ENCODE results near the gene UBE2U. TPM values are rescaled to one million over a fixed set of nuclear protein-coding genes. Genes with fewer than 3 reads are reported as not detected.

Gene UBE2U
- total RNA-seq, 1 experiment from 2014 or later = not detected

GRCh38 chr1:64155278-64155677 is 48.1 kb upstream of the UBE2U start (continued):
- TF ChIP-seq, protein P1, sequence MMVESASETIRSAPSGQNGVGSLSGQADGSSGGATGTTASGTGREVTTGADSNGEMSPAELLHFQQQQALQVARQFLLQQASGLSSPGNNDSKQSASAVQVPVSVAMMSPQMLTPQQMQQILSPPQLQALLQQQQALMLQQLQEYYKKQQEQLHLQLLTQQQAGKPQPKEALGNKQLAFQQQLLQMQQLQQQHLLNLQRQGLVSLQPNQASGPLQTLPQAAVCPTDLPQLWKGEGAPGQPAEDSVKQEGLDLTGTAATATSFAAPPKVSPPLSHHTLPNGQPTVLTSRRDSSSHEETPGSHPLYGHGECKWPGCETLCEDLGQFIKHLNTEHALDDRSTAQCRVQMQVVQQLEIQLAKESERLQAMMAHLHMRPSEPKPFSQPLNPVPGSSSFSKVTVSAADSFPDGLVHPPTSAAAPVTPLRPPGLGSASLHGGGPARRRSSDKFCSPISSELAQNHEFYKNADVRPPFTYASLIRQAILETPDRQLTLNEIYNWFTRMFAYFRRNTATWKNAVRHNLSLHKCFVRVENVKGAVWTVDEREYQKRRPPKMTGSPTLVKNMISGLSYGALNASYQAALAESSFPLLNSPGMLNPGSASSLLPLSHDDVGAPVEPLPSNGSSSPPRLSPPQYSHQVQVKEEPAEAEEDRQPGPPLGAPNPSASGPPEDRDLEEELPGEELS (CRISPR knock-in tag; IDR thresholded peaks at IDR 0.05) = no peak

- POLR2A ChIA-PET = no interaction called here
- no peaks in the 10 kb centered on the region for H3K4me1 Mint-ChIP-seq
These were observed 42.0 kb upstream of the UBE2U start for GRCh38 chr1:64161357-64161941.

More at GRCh38 chr1:64161357-64161941, 42.0 kb upstream of the UBE2U start:
- H3K27me3 Mint-ChIP-seq (ENCODE audit: low read depth) = no peaks in the 10 kb centered on the region
- no peak overlapping the region for H3K27ac Mint-ChIP-seq
- DNase-seq (ENCODE audit: low spot score) = no peak
- no peak for TF ChIP-seq GTF2I (CRISPR knock-in tag; conservative IDR thresholded peaks at IDR 0.05)
- TF ChIP-seq ERG (CRISPR knock-in tag; IDR thresholded peaks at IDR 0.05) = no peak
- TF ChIP-seq, protein P2, sequence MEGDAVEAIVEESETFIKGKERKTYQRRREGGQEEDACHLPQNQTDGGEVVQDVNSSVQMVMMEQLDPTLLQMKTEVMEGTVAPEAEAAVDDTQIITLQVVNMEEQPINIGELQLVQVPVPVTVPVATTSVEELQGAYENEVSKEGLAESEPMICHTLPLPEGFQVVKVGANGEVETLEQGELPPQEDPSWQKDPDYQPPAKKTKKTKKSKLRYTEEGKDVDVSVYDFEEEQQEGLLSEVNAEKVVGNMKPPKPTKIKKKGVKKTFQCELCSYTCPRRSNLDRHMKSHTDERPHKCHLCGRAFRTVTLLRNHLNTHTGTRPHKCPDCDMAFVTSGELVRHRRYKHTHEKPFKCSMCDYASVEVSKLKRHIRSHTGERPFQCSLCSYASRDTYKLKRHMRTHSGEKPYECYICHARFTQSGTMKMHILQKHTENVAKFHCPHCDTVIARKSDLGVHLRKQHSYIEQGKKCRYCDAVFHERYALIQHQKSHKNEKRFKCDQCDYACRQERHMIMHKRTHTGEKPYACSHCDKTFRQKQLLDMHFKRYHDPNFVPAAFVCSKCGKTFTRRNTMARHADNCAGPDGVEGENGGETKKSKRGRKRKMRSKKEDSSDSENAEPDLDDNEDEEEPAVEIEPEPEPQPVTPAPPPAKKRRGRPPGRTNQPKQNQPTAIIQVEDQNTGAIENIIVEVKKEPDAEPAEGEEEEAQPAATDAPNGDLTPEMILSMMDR (IDR thresholded peaks at IDR 0.05) = no peak
- TF ChIP-seq, protein P3, sequence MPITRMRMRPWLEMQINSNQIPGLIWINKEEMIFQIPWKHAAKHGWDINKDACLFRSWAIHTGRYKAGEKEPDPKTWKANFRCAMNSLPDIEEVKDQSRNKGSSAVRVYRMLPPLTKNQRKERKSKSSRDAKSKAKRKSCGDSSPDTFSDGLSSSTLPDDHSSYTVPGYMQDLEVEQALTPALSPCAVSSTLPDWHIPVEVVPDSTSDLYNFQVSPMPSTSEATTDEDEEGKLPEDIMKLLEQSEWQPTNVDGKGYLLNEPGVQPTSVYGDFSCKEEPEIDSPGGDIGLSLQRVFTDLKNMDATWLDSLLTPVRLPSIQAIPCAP (CRISPR knock-in tag; IDR thresholded peaks at IDR 0.05) = no peak
- no peak for TF ChIP-seq ZNF416 (CRISPR knock-in tag; IDR thresholded peaks at IDR 0.05)
- TF ChIP-seq MXD4 (CRISPR knock-in tag; IDR thresholded peaks at IDR 0.05; ENCODE audit: borderline replicate concordance) = no peak
- no peak for TF ChIP-seq CREB1 (CRISPR knock-in tag; IDR thresholded peaks at IDR 0.05)
- no peak for TF ChIP-seq ETV6 (CRISPR knock-in tag; IDR thresholded peaks at IDR 0.05)
- no peak for TF ChIP-seq SMAD3 (CRISPR knock-in tag; IDR thresholded peaks at IDR 0.05; ENCODE audit: borderline replicate concordance)
- TF ChIP-seq, protein P4, sequence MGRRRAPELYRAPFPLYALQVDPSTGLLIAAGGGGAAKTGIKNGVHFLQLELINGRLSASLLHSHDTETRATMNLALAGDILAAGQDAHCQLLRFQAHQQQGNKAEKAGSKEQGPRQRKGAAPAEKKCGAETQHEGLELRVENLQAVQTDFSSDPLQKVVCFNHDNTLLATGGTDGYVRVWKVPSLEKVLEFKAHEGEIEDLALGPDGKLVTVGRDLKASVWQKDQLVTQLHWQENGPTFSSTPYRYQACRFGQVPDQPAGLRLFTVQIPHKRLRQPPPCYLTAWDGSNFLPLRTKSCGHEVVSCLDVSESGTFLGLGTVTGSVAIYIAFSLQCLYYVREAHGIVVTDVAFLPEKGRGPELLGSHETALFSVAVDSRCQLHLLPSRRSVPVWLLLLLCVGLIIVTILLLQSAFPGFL (CRISPR knock-in tag; IDR thresholded peaks at IDR 0.05; ENCODE audit: borderline replicate concordance) = no peak
- no peak for TF ChIP-seq GRHL2 (CRISPR knock-in tag; IDR thresholded peaks at IDR 0.05; ENCODE audit: insufficient replicate concordance, severe bottlenecking)
- TF ChIP-seq NFYB (CRISPR knock-in tag; conservative IDR thresholded peaks at IDR 0.05; ENCODE audit: low read depth) = no peak
- TF ChIP-seq, protein P5, sequence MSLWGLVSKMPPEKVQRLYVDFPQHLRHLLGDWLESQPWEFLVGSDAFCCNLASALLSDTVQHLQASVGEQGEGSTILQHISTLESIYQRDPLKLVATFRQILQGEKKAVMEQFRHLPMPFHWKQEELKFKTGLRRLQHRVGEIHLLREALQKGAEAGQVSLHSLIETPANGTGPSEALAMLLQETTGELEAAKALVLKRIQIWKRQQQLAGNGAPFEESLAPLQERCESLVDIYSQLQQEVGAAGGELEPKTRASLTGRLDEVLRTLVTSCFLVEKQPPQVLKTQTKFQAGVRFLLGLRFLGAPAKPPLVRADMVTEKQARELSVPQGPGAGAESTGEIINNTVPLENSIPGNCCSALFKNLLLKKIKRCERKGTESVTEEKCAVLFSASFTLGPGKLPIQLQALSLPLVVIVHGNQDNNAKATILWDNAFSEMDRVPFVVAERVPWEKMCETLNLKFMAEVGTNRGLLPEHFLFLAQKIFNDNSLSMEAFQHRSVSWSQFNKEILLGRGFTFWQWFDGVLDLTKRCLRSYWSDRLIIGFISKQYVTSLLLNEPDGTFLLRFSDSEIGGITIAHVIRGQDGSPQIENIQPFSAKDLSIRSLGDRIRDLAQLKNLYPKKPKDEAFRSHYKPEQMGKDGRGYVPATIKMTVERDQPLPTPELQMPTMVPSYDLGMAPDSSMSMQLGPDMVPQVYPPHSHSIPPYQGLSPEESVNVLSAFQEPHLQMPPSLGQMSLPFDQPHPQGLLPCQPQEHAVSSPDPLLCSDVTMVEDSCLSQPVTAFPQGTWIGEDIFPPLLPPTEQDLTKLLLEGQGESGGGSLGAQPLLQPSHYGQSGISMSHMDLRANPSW (CRISPR knock-in tag; conservative IDR thresholded peaks at IDR 0.05; ENCODE audit: low read depth) = no peak
- TF ChIP-seq, protein P6, sequence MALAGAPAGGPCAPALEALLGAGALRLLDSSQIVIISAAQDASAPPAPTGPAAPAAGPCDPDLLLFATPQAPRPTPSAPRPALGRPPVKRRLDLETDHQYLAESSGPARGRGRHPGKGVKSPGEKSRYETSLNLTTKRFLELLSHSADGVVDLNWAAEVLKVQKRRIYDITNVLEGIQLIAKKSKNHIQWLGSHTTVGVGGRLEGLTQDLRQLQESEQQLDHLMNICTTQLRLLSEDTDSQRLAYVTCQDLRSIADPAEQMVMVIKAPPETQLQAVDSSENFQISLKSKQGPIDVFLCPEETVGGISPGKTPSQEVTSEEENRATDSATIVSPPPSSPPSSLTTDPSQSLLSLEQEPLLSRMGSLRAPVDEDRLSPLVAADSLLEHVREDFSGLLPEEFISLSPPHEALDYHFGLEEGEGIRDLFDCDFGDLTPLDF (CRISPR knock-in tag; IDR thresholded peaks at IDR 0.05) = no peak
- TF ChIP-seq TEAD4 (CRISPR knock-in tag; IDR thresholded peaks at IDR 0.05) = no peak
- TF ChIP-seq PRRX2 (CRISPR knock-in tag; IDR thresholded peaks at IDR 0.05) = no peak
- TF ChIP-seq, protein P7, sequence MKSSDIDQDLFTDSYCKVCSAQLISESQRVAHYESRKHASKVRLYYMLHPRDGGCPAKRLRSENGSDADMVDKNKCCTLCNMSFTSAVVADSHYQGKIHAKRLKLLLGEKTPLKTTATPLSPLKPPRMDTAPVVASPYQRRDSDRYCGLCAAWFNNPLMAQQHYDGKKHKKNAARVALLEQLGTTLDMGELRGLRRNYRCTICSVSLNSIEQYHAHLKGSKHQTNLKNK (CRISPR knock-in tag; IDR thresholded peaks at IDR 0.05) = no peak
- no peaks in the 10 kb centered on the region for H3K9me3 Mint-ChIP-seq
- H3K4me3 Mint-ChIP-seq = no peak overlapping the region
- no peak for ATAC-seq
- CTCF ChIA-PET = no interaction called here
- H3K36me3 Mint-ChIP-seq = peaks cover 30% of the 10 kb centered on the region
